WTC11 (cell line): ENCODE measurements around the gene C17orf67.

ENCODE experiments used
- HMGXB4 ChIP-seq: sonication (generic); formaldehyde crosslinking; IDR thresholded peaks from 2 replicates; pipeline ENCODE4 v1.8.1; 2023; ENCODE audit warnings: mild to moderate bottlenecking, moderate library complexity, missing genetic modification reagents
- TCF7 ChIP-seq: sonication (generic); formaldehyde crosslinking; IDR thresholded peaks from 2 replicates; pipeline ENCODE4 v1.8.0; 2022; ENCODE audit warnings: mild to moderate bottlenecking, low read depth, missing genetic modification reagents, moderate library complexity
- USF2 ChIP-seq: sonication (generic); formaldehyde crosslinking; IDR thresholded peaks from 2 replicates; pipeline ENCODE4 v1.8.1; 2023; ENCODE audit warnings: mild to moderate bottlenecking, missing genetic modification reagents, moderate library complexity
- ZSCAN18 ChIP-seq: fragments of 250-450 bp; sonication (Bioruptor Pico); IDR thresholded peaks from 2 replicates; pipeline ENCODE4 v2.1.2; 2022; ENCODE audit warnings: mild to moderate bottlenecking, moderate library complexity

- no peak for TF ChIP-seq USF2 (CRISPR knock-in tag)
- no peak for TF ChIP-seq ZSCAN18 (CRISPR knock-in tag)
- no peak for TF ChIP-seq HMGXB4 (CRISPR knock-in tag)
- no peak for TF ChIP-seq TCF7 (CRISPR knock-in tag)
Measured at GRCh38 chr17:56785405-56785804, 48.3 kb downstream of the C17orf67 start.
